GM12872 (cell line): ENCODE measurements around the gene SDK1.

Experiments
- CTCF ChIP-seq: IDR thresholded peaks from 3 replicates; pipeline ENCODE4 v1.5.1; 2011; ENCODE audit warnings: low read depth, mild to moderate bottlenecking, low read length, moderate library complexity; ENCODE audit not compliant: insufficient read depth

SDK1 gene

GRCh38 chr7:3453398-3453797, 152.3 kb downstream of the SDK1 start:
- no peak for TF ChIP-seq CTCF

- TF ChIP-seq CTCF = no peak
Observed at GRCh38 chr7:3455806-3456595, 154.9 kb downstream of the SDK1 start.

GRCh38 chr7:3459111-3459510, 158.1 kb downstream of the SDK1 start:
- TF ChIP-seq CTCF = no peak

GRCh38 chr7:3461923-3462322, 160.9 kb downstream of the SDK1 start:
- TF ChIP-seq CTCF = no peak

GRCh38 chr7:3463696-3464095, 162.6 kb downstream of the SDK1 start:
- TF ChIP-seq CTCF = no peak

GRCh38 chr7:3464900-3465622, 164.0 kb downstream of the SDK1 start:
- no peak for TF ChIP-seq CTCF

GRCh38 chr7:3466261-3466660, 165.2 kb downstream of the SDK1 start:
- TF ChIP-seq CTCF = no peak
